Occipital lobe (tissue), 2 donors: ENCODE measurements around the gene HK1. TPM values are rescaled to one million over a fixed set of nuclear protein-coding genes. Genes with fewer than 3 reads are reported as not detected.

Experiments used
- DNase-seq: peaks from one replicate; lab custom pipeline; 2025; lab: John Stamatoyannopoulos, UW
- total RNA-seq: library from RNA; depleted of rRNA; stranded (reverse); fragments of >200 nt; gene quantifications from one replicate; pipeline ENCODE4 v1.2.3, GENCODE V29; 2014

HK1 gene
- total RNA-seq, 1 donor from 2014 or later = 98.4 TPM

DNA sequence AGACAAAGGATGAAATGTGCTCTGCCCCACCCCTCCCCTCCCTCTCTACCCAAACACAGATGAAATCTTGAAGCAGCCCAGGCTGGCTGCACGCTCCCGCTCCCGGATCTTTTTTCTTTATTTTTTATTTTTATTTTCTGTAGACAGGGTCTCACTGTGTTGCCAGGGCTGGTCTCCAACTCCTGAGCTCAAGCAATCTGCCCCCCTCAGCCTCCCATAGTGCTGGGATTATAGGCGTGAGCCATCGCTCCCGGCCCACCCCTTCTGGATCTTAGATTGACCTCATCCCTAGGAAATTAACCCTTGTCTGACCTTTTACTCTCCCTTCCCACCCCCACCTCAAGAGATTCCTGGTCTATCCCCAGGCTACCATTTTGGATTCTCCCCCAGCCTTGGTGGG, 124.1 kb downstream of the HK1 start:
- no peak for DNase-seq

DNA sequence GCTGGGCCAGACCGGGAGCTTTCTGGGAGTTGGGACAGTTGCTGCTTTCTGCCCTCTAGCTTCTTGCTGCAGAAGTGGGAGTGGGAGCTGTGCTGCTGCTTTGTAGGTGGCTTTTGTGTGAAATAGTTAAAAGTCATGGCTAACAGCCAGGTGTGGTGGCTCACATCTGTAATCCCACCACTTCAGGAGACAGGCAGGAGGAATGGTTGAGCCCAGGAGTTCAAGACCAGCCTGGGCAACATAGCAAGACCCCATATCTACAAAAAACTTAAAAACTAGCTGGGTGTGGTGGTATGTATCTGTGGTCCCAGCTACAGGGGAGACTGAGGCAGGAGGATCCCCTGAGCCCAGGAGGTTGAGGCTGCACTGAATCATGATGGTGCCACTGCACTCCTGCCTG, 124.8 kb downstream of the HK1 start:
- no peak for DNase-seq

DNA sequence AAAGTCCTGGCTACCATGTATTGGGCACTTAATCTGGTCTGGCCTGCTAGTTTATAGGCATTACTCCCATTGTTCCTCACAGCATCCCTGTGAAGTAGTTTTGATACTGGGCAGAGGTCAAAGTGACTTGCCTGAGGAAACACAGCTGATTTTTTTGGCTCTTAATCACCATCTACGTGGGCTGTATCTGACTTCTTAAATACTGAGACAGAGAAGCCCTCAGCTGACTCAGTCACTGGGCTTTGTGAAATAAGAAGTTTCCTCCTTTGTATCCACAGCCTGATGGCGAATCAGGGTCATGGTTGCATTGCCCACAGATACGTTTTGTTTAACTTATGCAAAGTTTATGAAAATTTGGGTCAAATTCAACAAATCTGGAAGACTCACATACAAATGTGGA, 125.2 kb downstream of the HK1 start:
- no peak for DNase-seq

DNA sequence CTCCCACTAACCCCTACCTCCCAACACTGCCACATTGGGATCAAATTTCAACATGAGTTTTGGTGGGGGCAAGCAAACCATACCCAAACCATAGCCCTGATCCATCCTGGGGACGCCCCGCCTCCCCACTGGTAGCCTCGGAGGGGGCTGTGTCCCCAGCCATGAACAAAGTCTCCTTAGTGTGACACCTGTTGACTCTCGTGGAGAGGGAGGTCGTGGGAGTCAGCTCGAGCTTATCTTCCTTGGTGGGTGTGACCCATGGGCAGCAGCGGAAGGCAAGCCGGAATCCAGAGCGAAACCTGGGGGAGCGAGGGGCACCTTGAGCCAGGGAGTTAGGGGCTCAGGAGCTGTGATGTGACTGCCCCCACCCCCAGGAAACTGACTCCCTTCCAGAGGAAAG, 126.5 kb downstream of the HK1 start:
- DNase-seq = no peak

DNA sequence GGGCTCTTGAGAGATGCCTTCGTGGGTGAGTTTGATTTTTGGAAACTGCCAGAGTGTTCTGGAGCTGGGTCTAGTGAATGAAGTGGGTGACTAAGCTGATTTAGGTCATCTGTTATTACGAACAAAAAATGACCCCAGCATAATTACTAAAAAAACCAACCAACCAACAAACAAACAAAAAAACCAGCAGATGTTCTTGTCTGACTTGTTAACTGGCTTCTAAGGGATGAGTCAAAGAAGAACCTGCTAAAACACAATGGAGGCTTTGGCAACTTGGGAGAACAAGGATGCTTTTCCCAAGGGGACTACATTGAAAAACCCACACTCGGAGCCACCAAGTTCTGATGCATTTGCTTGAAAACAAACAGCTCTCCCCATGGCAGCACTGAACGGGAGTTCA, 126.9 kb downstream of the HK1 start:
- no peak for DNase-seq

DNA sequence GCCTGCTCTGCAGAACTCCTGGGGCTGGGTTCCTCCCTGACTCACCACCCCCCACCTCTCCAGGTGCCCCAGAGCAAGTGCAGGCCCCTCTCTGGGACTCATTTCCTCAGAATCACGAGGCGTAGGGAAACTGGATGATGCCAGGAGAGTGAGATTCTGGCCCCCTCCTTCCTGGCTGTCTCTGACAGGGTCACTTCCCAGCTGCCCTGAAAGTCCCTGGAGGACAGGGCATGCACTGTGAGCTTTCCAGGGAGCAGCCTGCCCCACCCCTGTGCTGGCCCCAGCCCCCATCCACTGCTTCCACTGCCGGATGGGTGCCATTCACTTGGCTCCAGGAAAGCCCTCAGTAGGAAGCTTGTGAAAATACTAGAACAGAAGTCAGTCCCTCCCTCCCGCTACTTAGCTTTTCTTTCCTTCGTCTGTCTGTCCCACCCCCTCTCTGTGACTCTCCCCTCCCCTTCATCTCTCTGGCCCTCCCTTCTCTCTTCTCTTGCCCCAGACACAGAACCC, 128.1 kb downstream of the HK1 start:
- DNase-seq = no peak

DNA sequence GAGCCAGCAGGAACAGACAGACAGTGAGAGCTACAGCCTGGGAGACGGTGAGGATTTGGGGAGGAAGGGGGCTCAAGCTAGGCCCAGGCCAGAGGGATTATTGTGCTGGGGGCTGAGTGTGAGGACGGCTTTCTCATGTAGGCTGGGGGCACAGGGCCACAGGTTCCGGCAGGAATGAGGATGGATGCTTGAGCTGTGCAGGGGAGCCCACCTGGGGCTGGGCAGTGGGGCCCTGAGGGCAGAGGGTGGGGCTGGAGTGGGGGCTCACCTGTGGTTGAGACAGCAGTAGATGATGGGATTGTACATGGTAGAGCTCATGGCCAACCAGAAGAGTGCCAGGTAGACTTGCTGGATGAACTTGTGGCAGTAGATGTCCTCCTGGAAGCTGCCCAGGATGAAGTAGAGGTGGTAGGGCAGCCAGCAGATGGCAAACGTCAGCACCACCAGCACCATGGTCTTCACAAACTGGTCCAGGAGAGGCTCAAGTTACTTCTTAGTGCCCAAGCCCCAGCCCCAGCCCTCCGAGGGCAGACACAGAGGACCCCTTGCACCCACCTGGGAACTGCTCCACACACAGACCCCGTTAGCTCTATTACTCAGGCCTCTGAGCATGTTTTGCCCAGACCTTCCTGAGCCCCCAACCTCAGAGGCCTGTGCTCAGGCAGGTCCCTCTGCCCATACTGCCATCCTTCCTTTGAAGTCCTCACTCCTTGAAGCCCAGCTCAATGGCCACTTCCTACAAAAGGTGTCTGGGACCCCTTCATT, 128.7 kb downstream of the HK1 start:
- DNase-seq = no peak

DNA sequence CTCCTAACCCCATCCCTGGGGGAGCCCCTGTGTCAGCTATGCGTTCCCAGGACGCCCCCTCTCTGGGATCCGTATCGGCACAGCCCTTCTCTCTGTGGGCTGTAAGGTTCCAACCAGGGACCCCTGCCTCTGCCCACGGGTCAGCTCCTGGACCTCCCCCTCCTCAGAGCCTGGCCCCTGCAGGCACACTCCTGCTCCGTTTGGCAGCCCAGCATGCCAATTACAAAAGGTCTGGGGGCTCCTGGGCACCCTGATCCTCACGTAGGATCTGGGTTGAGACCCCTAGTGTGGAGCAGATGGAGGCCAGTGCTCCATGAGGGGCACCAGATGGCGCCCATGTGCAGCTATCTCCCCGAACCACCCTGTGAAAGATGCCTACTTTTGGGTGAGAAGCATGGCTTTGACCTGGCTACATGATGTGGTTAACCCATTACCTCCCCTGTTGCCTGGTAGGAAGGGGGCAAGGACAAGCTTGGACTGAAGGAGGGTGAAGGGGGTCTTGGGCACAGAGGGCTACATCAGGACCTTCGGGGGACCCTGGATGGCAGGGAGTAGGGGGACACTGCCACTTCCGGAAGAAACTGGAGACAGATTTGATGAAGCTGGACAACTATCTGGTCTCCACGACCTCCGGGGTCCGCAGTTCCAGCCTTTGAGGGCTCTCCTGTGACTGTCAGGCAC, 129.5 kb downstream of the HK1 start:
- no peak for DNase-seq

DNA sequence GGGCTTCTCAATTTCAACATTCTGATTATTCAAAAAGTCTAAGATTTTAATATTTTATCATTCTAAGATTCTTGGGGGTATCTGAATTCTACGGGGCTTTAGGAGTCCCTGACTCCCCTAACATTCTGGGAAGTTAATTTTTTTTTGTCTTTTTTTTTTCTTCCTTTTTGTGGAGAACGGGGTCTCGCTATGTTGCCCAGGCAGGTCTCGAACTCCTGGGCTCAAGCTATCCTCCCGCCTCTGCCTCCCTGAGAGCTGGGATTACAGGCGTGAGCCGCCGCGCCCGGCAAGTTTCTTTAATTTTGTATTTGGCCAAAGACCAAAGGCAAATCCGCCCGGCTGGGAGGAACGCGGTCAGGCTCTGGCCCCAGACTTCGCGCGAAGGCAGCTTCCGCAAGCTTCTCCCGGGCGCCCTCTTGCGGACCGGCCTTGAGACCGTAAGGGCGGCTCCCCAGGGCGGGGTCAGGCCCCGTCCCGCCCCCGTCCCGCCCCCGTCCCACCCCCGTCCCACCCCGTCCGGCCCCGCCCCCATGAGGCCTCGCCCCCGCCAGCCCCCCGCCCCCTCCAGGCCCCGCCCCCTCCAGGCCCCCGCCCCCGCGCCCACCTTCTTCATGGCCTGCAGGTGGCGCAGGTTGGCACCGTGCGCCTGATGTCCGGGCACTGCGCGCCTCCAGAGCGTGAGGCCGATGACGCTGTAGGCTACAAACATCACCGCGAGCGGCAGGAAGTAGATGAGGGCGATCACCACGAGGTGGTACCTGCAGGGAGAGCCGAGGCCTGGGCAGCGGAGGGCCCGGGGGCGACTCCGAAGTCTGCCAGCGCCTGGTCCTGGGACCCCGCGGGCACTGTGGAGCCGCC, 130.3 kb downstream of the HK1 start:
- peak; percentile 89 for DNase-seq

DNA sequence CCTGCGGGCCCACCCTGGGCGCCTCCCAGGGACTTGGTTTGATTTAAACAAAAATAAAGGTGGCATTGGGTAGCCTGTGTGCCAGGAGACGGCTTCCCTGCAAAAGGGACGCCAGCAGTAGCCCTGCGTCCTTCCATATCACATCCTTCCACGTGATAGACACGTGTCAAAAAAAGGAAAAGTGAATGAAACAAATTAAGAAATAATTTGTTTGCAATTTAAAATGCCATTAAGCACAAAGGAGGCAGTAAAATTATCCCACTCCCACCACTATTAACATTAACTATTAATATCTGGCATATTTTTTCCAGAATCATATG, 130.8 kb downstream of the HK1 start:
- no peak for DNase-seq

DNA sequence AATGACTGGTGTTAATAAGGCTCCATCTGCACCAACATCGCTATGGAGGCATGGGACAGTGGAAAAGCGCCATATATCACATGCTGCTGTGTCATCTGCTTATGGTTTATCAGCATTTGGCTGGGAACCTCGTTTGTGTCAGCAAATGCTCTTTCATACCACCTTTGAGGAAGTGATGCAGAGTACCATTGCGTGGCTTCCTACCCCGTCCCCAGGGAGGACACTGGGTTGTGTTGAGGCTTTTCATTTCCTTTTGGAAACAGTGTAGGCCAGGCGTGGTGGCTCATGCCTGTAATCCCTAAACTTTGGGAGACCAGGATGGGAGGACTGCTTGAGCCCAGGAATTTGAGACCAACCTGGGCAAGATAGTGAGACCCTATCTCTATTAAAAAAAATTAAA, 131.7 kb downstream of the HK1 start:
- no peak for DNase-seq

DNA sequence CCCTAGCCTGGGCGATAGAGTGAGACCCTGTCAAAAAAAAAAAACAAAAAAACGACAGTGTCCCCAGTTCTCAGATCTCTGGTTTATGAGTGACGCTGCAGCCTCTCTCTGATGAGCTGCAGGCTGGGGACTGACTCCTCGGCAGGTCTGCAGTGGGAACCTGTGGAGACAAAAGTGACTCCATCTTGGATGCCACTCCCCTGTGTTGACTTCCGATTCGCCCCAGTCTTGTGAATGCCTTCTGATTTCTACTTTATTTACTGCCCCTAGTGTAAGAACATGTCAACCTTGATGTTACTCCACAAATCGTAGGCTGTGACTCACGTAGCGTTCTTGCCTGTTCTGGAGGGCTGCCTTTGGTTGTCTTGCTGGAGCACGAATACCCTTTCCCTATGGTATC, 132.2 kb downstream of the HK1 start:
- DNase-seq = no peak

DNA sequence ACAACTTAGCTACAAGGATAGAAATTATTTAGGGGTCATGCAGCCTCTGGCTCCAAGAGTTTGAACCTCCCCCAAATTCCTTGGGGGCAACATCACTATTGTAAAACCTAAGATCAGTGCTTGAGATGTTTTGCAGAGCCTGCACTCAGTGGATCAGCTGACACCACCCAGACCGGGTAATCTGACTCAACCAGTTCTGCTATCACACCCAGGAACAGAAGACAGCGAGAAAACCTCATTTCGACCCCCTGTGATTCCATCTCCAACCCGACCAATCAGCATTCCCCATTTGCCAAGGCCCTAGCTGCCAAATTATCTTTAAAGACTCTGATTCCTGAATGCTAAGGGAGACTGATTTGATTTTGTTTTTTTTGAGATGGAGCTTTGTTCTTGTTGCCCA, 133.2 kb downstream of the HK1 start:
- no peak for DNase-seq

DNA sequence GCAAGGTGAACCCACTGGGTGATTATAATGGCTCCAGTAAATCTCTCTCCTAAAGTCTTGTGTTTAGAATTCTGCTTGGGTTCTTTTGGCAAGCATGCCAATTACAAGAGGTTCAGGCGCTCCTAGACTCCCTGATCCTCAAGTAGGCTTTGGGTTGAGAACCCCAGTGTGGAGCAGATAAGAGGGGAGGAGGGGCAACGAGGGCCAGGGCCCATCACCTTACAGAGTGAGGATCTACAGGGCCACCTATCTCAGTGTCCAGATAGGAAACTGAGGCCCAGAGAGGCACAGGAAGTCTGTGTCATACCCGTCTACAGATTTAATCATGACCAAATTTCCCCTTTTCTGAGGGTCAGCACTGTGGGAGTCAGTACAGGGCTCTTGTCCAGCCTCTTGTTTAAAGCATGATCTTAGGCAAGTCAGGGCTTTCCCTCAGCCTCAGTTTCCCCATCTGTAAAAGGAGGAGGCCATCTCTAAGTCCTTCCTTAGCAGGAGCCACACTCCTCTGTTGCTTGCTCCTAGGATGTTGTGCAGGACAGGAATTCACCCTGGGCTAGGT, 134.0 kb downstream of the HK1 start:
- no peak for DNase-seq

DNA sequence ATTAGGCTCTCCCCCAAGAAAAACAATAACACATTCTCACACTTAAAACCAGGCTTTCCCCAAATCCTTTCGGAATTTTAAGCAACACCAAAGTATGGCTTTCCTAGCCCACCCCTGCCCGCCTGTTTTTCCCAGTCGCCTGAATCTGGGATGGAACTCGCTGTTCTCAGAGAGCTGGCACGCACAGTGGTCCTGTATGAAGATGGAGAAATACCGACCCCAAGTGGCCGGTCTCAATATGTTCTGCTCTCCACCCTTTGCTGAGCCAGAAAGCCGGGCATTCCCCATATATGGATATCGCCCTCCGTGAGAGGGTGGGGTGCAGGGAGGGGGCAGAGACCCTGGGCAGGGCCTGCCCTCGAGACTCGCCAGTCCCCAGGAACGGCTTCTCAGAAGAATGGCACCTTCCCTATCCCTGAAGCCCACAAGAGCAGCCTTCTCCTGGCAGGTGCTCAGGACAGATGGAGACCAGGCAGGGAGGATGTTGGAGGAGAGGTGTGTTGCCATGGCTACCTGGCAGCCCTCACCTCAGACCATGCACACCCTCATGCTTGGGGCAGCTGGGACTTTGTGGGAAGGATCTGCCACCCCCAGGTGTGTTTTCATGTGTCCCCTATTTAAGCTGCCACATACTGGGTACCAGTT, 135.0 kb downstream of the HK1 start:
- peak; percentile 59 for DNase-seq

DNA sequence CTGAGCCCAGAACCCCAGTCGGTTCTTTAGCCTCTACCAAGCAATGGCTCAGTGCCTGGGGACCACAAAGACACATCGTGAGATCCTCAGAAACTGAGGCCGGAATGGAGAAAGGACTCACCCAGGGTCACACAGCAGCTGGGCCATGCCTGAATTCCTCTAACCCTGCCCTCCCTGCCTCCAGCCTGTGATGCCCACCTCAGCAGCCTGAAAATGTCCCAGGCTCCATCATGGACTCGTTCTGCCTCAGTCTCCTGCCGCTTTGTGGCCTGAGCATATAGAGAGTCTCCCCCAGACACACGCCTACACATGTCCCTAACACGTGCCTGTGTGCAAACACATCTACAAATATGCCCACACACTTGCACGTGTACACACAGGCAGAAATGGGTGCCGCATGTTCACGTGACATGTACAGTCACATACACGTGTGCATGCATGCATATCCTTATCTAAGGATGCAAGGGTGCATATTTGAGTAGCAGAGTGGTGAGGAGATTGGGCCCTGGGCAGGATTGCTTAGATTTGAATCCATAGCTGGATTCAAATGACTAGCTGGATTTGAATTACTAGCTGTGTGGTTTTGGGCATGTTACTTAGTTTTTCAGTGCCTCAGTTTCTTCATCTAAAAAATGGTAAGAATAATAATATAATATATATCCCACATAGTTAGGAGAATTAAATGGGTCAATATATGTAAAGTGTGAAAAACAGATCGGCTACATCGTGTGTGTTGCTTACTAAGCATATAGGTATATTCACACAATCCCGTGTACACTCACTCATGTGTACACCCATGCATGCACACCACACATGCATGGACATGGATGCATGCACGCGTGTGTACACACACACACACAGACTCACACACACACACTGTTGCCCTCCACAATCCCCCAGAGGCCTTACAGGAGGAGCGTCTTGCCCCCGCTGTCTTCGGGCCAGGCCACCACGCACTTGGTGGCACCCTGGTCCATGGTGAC, 136.0 kb downstream of the HK1 start:
- no peak for DNase-seq

DNA sequence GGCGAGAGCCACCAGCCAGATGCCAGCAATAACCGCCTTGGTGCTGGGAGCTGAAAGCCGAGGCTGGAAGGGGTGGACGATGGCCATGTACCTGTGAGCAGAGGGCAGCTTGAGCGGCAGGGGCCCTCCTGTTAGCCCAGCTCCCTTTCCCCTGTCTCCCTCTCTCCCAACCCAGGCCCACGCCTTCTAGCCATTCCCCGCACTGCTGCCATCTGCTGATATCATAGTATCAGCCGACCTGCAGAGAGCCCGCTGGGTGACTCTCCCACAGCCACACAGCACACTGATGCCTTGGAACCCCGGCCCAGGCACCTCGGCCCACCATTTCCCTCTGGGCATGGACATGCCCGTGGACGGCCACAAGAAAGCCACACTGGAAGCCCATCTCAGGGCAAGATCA, 136.8 kb downstream of the HK1 start:
- no peak for DNase-seq

DNA sequence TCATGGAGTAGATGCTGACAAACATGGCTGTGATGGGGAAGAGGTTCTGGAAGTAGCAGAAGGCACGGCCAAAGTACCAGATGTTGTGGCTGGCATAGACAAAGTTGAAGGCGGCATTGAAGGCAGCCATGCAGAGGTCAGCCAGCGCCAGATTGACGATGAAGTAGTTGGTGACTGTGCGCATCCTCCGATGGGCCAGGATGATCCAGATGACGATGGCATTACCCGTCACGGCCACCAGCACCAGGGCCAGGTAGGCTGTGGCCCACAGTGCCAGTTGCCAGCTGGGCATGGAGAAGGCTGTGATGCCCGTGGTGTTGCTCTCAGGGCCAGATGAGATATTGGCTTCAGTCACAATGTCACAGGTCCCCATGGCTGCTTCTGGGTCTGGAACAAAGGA, 137.7 kb downstream of the HK1 start:
- DNase-seq = no peak

DNA sequence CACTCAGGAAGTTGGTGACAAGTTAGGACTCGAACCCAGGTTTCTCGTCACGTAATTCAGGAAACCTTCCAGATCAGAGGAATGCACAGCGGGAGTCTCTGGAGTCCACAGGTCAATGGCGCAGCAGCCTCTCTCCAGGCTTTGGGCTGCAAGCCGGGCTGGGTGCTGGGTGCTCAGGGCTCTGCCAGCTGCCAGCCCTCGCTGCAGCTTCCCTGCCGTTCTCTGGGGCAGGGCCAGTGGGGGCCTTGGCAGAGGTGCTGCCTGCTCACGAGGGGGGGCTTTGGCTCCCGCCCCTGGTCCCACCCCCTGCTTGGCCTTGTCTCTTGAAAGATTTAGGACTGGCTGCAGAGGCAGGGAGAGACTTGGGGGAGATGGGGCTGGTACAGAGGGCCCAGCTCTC, 138.4 kb downstream of the HK1 start, which contains the start of gene TACR2:
Gene TACR2 (minus strand): TSS at position 224 of the 400 bp plus-strand sequence. CDS start 595 bp downstream, outside the sequence.
- no peak for DNase-seq

DNA sequence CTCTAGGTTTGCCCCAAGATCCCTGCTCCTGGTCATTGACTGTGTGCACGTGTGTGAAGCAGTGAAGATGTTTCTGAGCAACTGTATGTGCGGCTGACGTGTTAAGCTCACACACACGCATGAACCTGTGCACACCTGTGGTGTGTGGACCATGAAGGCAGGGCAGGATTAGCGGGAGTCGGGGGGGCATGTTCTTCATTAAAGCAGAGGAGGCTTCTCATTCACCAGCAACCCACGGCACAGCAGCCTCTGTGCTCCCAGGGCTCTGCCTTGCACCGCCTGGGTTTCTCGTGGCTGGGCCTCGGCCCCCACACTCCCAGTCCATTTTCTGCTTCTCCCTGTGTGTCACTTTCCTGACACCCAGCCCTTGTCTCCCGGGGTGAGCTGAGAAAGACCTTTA, 139.2 kb downstream of the HK1 start:
- DNase-seq = no peak
